Calu3 (cell line): Measurements from ENCODE around the gene REXO4. TPM values are rescaled to one million over a fixed set of nuclear protein-coding genes. Genes with fewer than 3 reads are reported as not detected.

Experiments used
- BruUV-seq: library from RNA; stranded (reverse); fragments of 400-500 nt; replicated peaks from 2 replicates; lab custom pipeline; 2021; lab: Mats Ljungman, UMichigan
- CTCF ChIA-PET: fragments of 300-600 bp; sonication (Branson Sonifier 250); formaldehyde crosslinking; loops from one replicate; lab custom pipeline; 2022; ENCODE audit warnings: antibody characterized with exemption; lab: Charles Lee
- DNase-seq: peaks from one replicate; pipeline ENCODE4 v3.0.0; 2022
- H3K27ac Mint-ChIP-seq: one replicate; pipeline ENCODE4 v1.8.0; 2022; ENCODE audit warnings: mixed read lengths; ENCODE audit not compliant: unreplicated experiment
- H3K27me3 Mint-ChIP-seq: one replicate; pipeline ENCODE4 v1.8.0; 2022; ENCODE audit warnings: mixed read lengths; ENCODE audit not compliant: unreplicated experiment
- H3K36me3 Mint-ChIP-seq: one replicate; pipeline ENCODE4 v1.8.0; 2022; ENCODE audit warnings: mild to moderate bottlenecking, moderate library complexity, mixed read lengths; ENCODE audit not compliant: insufficient read depth, unreplicated experiment
- H3K4me1 Mint-ChIP-seq: one replicate; pipeline ENCODE4 v1.8.0; 2022; ENCODE audit warnings: mild to moderate bottlenecking, low read depth, mixed read lengths; ENCODE audit not compliant: unreplicated experiment
- H3K4me3 Mint-ChIP-seq: one replicate; pipeline ENCODE4 v1.8.0; 2022; ENCODE audit warnings: mild to moderate bottlenecking, low read depth, moderate library complexity, mixed read lengths; ENCODE audit not compliant: unreplicated experiment
- H3K9me3 Mint-ChIP-seq: one replicate; pipeline ENCODE4 v1.8.0; 2022; ENCODE audit warnings: low read depth, mixed read lengths; ENCODE audit not compliant: unreplicated experiment
- intact Hi-C: fragments of 100-400 bp; cut with micrococcal nuclease; formaldehyde crosslinking; loops from one replicate; pipeline ENCODE4 v1.10.0; 2022; ENCODE audit not compliant: unreplicated experiment
- total RNA-seq: library from RNA; stranded (reverse); gene quantifications from 2 replicates; pipeline ENCODE4 v1.2.3, GENCODE V29; 2022
- TF ChIP-seq, protein P1 (sequence below): fragments of 200-600 bp; IDR thresholded peaks from one replicate; pipeline ENCODE4 v1.8.0; 2022; ENCODE audit warnings: antibody characterized with exemption; ENCODE audit not compliant: unreplicated experiment

REXO4 gene
- total RNA-seq, 1 experiment from 2014 or later: 23.4 TPM

DNA sequence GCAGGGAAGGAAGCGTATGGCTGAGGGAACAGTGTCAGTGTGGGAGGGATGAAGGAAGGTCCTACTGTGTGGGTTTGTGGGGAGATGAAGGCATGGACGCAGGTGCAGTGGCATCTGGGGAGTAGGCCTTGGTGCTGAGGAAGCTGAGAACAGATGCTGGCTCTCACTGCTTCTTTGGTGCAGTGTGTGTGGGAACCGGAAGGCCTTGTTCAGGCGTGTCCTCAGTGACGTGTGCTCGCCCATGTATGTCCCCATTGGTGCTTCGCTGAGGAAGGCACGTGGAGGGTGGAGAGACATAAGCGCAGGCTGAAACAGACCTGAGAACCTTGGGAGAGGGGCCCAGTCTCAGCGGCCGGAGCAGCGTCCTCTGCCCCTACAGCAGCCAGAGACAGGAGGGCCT is 23.1 kb upstream of the REXO4 start:
- H3K4me3 Mint-ChIP-seq: no peak overlapping the region
- no peaks in the 10 kb centered on the region for H3K36me3 Mint-ChIP-seq
- H3K27me3 Mint-ChIP-seq: peaks cover 3% of the 10 kb centered on the region
- DNase-seq: no peak
- TF ChIP-seq, protein P1, sequence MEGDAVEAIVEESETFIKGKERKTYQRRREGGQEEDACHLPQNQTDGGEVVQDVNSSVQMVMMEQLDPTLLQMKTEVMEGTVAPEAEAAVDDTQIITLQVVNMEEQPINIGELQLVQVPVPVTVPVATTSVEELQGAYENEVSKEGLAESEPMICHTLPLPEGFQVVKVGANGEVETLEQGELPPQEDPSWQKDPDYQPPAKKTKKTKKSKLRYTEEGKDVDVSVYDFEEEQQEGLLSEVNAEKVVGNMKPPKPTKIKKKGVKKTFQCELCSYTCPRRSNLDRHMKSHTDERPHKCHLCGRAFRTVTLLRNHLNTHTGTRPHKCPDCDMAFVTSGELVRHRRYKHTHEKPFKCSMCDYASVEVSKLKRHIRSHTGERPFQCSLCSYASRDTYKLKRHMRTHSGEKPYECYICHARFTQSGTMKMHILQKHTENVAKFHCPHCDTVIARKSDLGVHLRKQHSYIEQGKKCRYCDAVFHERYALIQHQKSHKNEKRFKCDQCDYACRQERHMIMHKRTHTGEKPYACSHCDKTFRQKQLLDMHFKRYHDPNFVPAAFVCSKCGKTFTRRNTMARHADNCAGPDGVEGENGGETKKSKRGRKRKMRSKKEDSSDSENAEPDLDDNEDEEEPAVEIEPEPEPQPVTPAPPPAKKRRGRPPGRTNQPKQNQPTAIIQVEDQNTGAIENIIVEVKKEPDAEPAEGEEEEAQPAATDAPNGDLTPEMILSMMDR: no peak
- H3K27ac Mint-ChIP-seq: no peak overlapping the region
- intact Hi-C loops: no loop called here
- no peaks in the 10 kb centered on the region for H3K9me3 Mint-ChIP-seq
- BruUV-seq: no TSS peak
- H3K4me1 Mint-ChIP-seq: no peaks in the 10 kb centered on the region
- CTCF ChIA-PET: interaction anchor here (0.5 to 0.6 kb wide), 2 partner anchors 11 to 19 kb away, joined by 3 to 4 read pairs; partner anchors contain the start of gene CACFD1

DNA sequence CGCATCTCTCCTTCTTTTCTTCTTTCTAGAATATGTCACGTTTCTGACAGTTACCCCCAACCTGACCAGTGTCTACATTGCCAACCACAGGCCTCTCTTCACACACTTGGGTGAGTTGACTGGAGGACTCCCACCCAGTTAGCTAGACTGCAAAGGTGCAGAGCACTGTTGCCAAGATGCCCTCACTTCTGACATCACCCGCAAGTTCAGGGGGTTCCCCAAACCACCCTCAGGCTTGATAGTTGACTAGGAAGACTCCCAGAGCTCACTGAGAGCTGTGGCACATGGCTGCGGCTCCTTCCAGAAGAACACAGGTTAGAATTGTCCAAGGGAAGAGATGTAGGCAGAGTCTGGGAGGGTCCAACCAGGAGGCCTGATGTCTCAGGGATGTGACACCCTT is 21.5 kb upstream of the REXO4 start:
- no peak for DNase-seq
- no TSS peak for BruUV-seq
- no peaks in the 10 kb centered on the region for H3K27me3 Mint-ChIP-seq
- CTCF ChIA-PET: no interaction called here
- intact Hi-C loops: no loop called here
- no peaks in the 10 kb centered on the region for H3K9me3 Mint-ChIP-seq
- H3K36me3 Mint-ChIP-seq: no peaks in the 10 kb centered on the region
- no peaks in the 10 kb centered on the region for H3K4me1 Mint-ChIP-seq
- H3K4me3 Mint-ChIP-seq: no peak overlapping the region
- TF ChIP-seq, protein P1: no peak
- H3K27ac Mint-ChIP-seq: no peak overlapping the region

DNA sequence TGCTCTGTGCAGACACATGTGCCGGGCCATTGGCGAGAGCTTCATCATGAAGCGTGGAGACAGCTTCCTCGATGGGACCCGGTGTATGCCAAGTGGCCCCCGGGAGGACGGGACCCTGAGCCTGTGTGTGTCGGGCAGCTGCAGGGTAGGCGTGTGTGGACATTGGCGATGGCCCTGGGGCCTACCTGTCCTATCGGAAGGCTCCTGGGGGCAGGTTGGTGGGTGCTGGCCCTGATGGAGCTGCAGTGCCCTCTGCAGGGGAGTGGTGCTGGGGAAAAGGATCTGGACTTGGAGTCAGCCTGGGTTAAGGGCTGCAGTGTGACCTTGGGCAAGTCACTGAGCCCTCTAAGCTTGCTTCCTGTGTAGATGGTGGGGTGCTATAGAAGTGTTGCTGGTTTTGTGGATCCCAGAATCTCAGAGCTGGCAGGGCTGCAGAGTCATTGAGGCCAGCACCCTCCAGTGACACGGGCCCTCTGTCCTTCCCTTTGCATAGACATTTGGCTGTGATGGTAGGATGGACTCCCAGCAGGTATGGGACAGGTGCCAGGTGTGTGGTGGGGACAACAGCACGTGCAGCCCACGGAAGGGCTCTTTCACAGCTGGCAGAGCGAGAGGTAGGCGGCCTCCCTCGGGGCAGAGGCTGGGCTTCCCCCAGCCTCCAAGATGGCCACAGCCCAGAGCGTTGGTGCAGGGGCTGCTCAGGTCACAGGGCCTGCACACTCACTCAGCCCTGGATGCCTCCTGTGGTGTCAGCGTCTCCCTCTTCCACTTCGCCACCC is 20.1 kb upstream of the REXO4 start:
- Mint-ChIP-seq H3K4me3 (no peak overlapping the region), H3K27me3 (no peaks in the 10 kb centered on the region), H3K4me1 (no peaks in the 10 kb centered on the region), H3K9me3 (no peaks in the 10 kb centered on the region), H3K36me3 (no peaks in the 10 kb centered on the region), H3K27ac (no peak overlapping the region)
- intact Hi-C loops: no loop called here
- DNase-seq: no peak
- TF ChIP-seq, protein P1: no peak
- CTCF ChIA-PET: interaction anchor here (0.6 kb wide), 1 partner anchor 21 kb away, joined by 3 read pairs; no protein-coding TSS in a partner anchor
- BruUV-seq: no TSS peak

DNA sequence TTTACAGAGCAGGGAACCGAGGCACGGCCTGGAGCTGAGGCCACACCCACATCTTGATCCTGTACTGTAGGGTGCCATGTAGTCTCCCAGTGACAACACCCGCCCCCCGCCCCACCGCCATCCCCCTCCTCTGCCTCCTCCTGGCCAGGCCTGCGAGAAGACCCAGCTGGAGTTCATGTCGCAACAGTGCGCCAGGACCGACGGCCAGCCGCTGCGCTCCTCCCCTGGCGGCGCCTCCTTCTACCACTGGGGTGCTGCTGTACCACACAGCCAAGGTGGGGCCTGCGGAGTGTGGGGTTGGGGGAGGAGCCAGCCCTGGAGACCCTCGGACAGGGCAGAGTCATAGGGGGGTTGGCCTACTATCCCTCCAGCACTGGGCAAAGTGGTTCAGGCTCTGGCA is 18.9 kb upstream of the REXO4 start:
- TF ChIP-seq, protein P1: no peak
- intact Hi-C loops: no loop called here
- Mint-ChIP-seq H3K4me1 (no peaks in the 10 kb centered on the region), H3K9me3 (no peaks in the 10 kb centered on the region), H3K27me3 (no peaks in the 10 kb centered on the region), H3K4me3 (no peak overlapping the region), H3K27ac (no peak overlapping the region), H3K36me3 (no peaks in the 10 kb centered on the region)
- CTCF ChIA-PET: no interaction called here
- no TSS peak for BruUV-seq
- no peak for DNase-seq
